IPS-15b (cell line): ENCODE measurements around the gene TTLL9.

Experiments
- H3K27me3 ChIP-seq: one replicate; pipeline ENCODE4 v1.6.1; 2013; ENCODE audit warnings: low read length; ENCODE audit not compliant: control insufficient read depth, insufficient read depth
- H3K36me3 ChIP-seq: one replicate; pipeline ENCODE4 v1.6.1; 2013; ENCODE audit warnings: low read length; ENCODE audit not compliant: control insufficient read depth, insufficient read depth
- H3K4me1 ChIP-seq: one replicate; pipeline ENCODE4 v1.6.1; 2013; ENCODE audit warnings: mild to moderate bottlenecking, low read length; ENCODE audit not compliant: control insufficient read depth, insufficient read depth
- H3K4me3 ChIP-seq: one replicate; pipeline ENCODE4 v1.5.1; 2013; ENCODE audit warnings: low read depth, low read length
- H3K9ac ChIP-seq: one replicate; pipeline ENCODE4 v1.6.1; 2013; ENCODE audit warnings: low read depth, mild to moderate bottlenecking, low read length
- H3K9me3 ChIP-seq: one replicate; pipeline ENCODE4 v1.6.1; 2013; ENCODE audit warnings: mild to moderate bottlenecking, low read length; ENCODE audit not compliant: control insufficient read depth, insufficient read depth

TTLL9 gene

GRCh38 chr20:31849306-31849930 is 21.0 kb upstream of the TTLL9 start:
- peaks cover 45% of the 10 kb centered on the region for H3K27me3 ChIP-seq
- H3K36me3 ChIP-seq: no peaks in the 10 kb centered on the region
- H3K9ac ChIP-seq: no peak overlapping the region
- peak overlapping the region; percentile 22 for H3K4me3 ChIP-seq
- no peaks in the 10 kb centered on the region for H3K4me1 ChIP-seq
- no peaks in the 10 kb centered on the region for H3K9me3 ChIP-seq

- no peaks in the 10 kb centered on the region for H3K36me3 ChIP-seq
- H3K4me1 ChIP-seq: peaks cover 3% of the 10 kb centered on the region
- H3K27me3 ChIP-seq: peaks cover 45% of the 10 kb centered on the region
- no peaks in the 10 kb centered on the region for H3K9me3 ChIP-seq
- no peak overlapping the region for H3K4me3 ChIP-seq
- no peak overlapping the region for H3K9ac ChIP-seq
These were observed 19.0 kb upstream of the TTLL9 start for GRCh38 chr20:31851240-31851955.

DNA sequence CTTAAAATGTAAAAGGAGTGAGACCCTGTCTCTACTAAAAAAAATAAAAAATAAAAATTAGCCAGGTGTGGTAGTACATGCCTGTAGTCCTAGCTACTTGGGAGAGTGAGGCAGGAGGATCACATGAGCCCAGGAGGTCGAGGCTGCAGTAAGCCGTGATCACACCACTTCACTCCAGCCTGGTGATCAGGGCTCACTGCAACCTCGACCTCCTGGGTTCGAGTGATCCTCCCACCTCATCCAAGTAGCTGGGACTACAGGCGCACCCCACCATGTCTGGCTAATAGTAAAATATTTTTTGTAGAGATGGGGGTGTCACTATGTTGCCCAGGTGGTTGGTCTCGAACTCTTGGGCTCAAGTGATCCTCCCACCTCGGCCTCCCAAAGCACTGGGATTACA is 17.0 kb upstream of the TTLL9 start:
- H3K9ac ChIP-seq: no peak overlapping the region
- H3K9me3 ChIP-seq: no peaks in the 10 kb centered on the region
- no peak overlapping the region for H3K4me3 ChIP-seq
- peaks cover 7% of the 10 kb centered on the region for H3K4me1 ChIP-seq
- peaks cover 45% of the 10 kb centered on the region for H3K27me3 ChIP-seq
- H3K36me3 ChIP-seq: no peaks in the 10 kb centered on the region

DNA sequence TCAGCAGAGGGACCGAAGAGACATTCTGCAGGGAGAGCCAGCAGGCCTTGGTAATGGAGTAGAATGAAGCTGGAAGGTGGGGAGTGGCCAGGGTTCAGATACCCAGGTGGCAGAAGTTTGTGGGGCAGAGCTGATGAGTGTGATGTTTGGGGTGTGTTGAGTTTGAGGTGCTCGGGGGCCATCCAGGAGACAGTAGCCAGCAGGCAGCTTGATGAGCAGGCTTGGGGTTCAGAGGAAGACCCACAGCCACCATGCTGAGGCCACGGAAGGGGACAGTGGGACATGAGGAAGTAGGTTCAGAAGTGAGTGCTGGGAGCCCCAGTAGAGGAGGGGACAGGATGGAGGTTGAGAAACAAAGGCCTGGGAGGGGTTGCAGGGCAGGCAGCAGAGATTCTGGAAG is 13.9 kb upstream of the TTLL9 start:
- Histone ChIP-seq H3K27me3 (peaks cover 20% of the 10 kb centered on the region), H3K4me1 (peaks cover 13% of the 10 kb centered on the region), H3K9ac (no peak overlapping the region), H3K36me3 (no peaks in the 10 kb centered on the region), H3K9me3 (no peaks in the 10 kb centered on the region), H3K4me3 (no peak overlapping the region)

DNA sequence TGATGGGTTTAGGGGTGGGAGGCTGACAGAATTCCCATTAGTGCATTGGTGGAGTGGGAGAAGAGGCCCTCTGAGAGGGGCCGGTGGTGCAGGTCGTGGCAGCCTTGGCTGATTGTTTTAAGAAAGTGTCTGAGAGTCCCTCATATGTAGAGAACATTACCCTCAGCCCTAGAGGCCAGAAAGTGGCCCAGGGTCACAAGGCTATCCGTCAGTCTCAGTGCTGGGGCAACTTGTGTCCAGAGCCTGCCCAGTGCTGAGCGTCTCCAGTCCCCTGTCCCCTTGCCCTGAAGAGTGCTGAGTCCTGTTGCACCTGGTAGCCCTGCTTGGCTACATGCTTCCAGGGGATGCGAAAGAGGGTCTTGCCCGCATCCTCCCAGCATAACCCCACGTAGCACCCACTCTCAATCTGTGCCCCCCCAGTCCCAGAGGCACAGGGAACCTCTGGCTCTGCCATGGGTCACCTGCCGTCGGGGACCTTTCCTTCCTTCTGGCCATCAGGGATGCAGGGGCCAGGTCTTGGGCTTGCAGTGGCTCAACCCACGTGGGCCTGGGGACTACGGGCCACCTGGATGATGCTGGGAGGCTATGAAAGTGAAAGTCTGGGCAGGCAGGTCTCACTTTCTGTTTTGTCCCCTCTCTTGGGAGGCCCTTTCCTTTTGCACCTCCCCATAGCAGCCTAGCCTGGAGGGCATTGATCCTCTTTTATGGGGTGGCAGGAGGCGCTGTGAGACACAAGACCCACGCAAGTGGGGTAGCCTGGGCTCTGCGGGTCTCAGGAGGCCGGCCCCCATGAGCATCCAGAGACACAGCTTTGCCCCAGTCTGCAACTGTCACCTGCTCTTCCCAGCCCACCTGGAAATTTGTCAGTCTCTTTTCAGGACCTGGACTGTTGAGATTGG is 12.3 kb upstream of the TTLL9 start:
- H3K4me3 ChIP-seq: no peak overlapping the region
- peaks cover 13% of the 10 kb centered on the region for H3K4me1 ChIP-seq
- H3K9ac ChIP-seq: peak overlapping the region; percentile 24
- H3K36me3 ChIP-seq: no peaks in the 10 kb centered on the region
- H3K27me3 ChIP-seq: peaks cover 12% of the 10 kb centered on the region
- H3K9me3 ChIP-seq: no peaks in the 10 kb centered on the region

GRCh38 chr20:31858760-31859083 is 11.7 kb upstream of the TTLL9 start:
- H3K4me1 ChIP-seq: peaks cover 13% of the 10 kb centered on the region
- no peak overlapping the region for H3K9ac ChIP-seq
- H3K9me3 ChIP-seq: no peaks in the 10 kb centered on the region
- no peak overlapping the region for H3K4me3 ChIP-seq
- H3K36me3 ChIP-seq: no peaks in the 10 kb centered on the region
- peaks cover 12% of the 10 kb centered on the region for H3K27me3 ChIP-seq

GRCh38 chr20:31859266-31859997 is 11.0 kb upstream of the TTLL9 start:
- Histone ChIP-seq H3K27me3 (peaks cover 12% of the 10 kb centered on the region), H3K4me1 (peaks cover 13% of the 10 kb centered on the region), H3K4me3 (no peak overlapping the region), H3K36me3 (no peaks in the 10 kb centered on the region), H3K9ac (no peak overlapping the region), H3K9me3 (no peaks in the 10 kb centered on the region)

GRCh38 chr20:31859998-31860380 is 10.4 kb upstream of the TTLL9 start:
- Histone ChIP-seq H3K4me3 (peak overlapping the region; percentile 79), H3K9me3 (no peaks in the 10 kb centered on the region), H3K4me1 (peaks cover 13% of the 10 kb centered on the region), H3K9ac (no peak overlapping the region), H3K36me3 (no peaks in the 10 kb centered on the region), H3K27me3 (peaks cover 12% of the 10 kb centered on the region)

- Histone ChIP-seq H3K9ac (no peak overlapping the region), H3K36me3 (no peaks in the 10 kb centered on the region), H3K9me3 (no peaks in the 10 kb centered on the region), H3K4me3 (peak overlapping the region; percentile 79), H3K27me3 (peaks cover 12% of the 10 kb centered on the region), H3K4me1 (peaks cover 13% of the 10 kb centered on the region)
These were observed 9.9 kb upstream of the TTLL9 start for GRCh38 chr20:31860390-31861134.

DNA sequence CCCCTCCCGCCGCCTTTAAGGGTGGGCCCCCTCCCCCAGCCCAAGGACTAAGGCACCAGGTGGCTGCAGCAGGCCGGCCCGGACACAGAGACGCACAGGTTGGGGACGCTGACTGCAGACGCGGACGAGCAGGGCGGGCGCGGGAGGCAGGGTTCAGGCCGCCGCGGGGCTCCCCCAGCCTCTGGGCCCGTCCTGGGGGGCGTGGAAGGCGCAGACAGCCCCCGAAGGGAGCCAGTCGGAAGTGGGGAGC is 9.4 kb upstream of the TTLL9 start:
- no peak overlapping the region for H3K9ac ChIP-seq
- H3K9me3 ChIP-seq: no peaks in the 10 kb centered on the region
- H3K4me1 ChIP-seq: peaks cover 13% of the 10 kb centered on the region
- peak overlapping the region; percentile 79 for H3K4me3 ChIP-seq
- peaks cover 12% of the 10 kb centered on the region for H3K27me3 ChIP-seq
- no peaks in the 10 kb centered on the region for H3K36me3 ChIP-seq
